ENCODE data around the gene FXYD5.
A peak's percentile ranks its signal among the peaks of the same experiment; 100 is the strongest.

- TF ChIP-seq CTCF (IDR thresholded peaks at IDR 0.05) (peak; percentile 34 to 80 (median 50)), POLR2A (IDR thresholded peaks at IDR 0.05) (no peak)
Measured at GRCh38 chr19:35153701-35154524, 622 bp upstream of the FXYD5 start.

Measured in Peyer's patch (tissue), 4 donors.